HepG2 (cell line): ENCODE results near the gene ACOX3.

Experiments
- FOXP1 ChIP-seq, 2 experiments: fragments of 450-650 bp in 1 of 2; IDR thresholded peaks; 2 replicates each; pipeline ENCODE4 v1.6.1; 2017 to 2018; ENCODE audit warnings: antibody characterized with exemption in 1 of 2
- TARDBP ChIP-seq: sonication (generic); formaldehyde crosslinking; IDR thresholded peaks from 2 replicates; pipeline ENCODE4 v1.8.0; 2022; ENCODE audit warnings: mild to moderate bottlenecking, missing genetic modification reagents

GRCh38 chr4:8323947-8324555 is 116.5 kb downstream of the ACOX3 start:
- TF ChIP-seq TARDBP (CRISPR knock-in tag) = no peak
- TF ChIP-seq FOXP1 (IDR thresholded peaks at IDR 0.05) = no peak
- no peak for TF ChIP-seq FOXP1 (CRISPR knock-in tag; IDR thresholded peaks at IDR 0.05)
